Activated CD4-positive, alpha-beta T cell treated with anti-CD3 and anti-CD28 coated beads, Interleukin-2, amount 50 U/mL, for 4 hours (primary cell): ENCODE measurements around the gene MAML3.

Experiments used
- DNase-seq, 2 experiments: peaks; one replicate each; pipeline ENCODE4 v3.0.0-alpha.2; 2020

The MAML3 gene

DNA sequence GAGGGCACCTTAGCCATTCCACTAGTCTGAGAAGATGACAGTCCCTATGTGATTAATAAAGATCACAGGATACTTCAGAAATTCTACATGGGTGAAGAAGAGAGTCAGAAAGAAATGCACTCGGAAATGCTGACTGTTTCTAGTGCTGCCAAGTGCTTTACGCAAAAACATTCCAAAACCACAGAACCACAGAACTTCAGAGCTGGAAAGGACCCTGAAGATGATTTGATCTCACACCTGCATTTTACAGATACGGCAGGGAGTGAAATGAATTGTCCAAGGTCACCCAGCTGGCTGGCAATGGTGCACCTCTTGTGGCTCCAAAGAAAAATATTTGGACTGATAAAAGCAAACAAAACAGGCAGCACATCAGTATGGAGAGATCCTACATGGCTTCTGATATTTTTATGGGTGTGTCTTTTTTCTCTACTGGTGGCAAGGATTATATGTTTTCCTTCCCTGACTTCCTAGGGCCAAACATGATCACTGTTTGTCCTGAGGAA is 115.9 kb downstream of the MAML3 start:
- DNase-seq = no peak

DNA sequence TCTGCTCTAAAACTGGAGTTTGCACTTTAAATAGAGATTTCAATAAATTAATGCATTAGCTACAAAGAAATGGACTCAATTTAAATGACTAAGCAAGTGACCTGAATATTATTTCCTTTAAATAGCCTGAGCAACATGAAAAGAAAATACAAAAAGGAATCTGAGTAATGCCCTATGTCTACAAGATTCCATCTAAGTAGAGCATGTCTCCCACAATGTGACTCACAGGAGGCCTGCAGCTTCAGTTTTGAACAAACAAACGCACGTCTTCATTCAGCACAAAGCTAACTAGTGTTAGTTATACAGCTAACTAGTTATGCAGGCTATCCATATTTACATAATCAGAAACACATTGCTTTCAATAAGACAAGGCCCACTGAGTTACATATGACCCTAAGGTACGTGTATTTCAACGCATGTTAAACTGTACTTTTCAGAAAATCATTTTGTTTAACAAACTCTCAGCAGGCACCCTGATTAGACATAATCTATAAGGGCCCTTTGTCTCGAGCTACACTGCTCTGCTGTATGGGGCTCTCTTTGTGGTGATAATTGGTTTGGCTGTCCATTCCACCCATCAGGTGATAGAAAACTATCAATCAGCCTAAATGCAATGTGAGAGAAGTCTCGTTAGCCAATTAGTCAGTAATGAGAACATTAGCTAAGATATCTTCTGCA is 116.5 kb downstream of the MAML3 start:
- no peak for DNase-seq

DNA sequence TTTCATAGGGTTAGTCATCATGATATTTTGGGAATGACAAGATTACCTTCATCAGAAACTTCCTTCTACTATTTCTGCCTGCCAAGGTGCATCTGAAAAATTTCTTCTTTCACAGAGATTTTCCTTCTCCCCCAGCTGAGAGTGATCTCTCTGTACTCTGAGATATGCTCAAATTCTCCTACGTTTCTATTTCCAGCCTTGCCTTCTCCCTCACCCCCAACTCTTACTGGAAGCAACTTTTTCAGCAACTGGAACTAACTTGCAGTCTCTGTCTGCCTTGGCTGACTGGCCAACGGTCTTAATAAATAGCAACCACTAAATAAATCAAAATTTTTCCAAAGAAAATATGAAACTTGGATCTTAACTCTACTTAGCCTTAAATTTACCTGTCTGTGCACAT is 122.3 kb downstream of the MAML3 start:
- no peak for DNase-seq

DNA sequence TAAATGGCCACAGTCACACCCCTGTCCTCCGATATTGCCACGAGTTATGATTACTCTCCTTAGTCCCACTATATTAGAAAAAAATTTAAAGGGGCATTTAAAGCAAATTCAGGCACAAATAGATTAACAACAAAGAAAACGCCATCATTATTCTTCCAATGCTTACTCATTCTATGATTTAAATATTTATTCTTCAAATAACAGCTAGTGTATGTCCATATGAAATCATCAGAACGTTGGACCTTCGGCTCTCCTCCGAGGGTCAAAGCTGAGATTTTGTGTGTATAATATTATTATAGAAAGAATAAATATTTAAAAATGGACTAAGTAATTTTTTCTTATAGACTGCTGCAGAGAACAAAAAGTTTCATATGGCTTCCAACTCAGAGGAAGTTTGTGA is 122.9 kb downstream of the MAML3 start:
- no peak for DNase-seq

DNA sequence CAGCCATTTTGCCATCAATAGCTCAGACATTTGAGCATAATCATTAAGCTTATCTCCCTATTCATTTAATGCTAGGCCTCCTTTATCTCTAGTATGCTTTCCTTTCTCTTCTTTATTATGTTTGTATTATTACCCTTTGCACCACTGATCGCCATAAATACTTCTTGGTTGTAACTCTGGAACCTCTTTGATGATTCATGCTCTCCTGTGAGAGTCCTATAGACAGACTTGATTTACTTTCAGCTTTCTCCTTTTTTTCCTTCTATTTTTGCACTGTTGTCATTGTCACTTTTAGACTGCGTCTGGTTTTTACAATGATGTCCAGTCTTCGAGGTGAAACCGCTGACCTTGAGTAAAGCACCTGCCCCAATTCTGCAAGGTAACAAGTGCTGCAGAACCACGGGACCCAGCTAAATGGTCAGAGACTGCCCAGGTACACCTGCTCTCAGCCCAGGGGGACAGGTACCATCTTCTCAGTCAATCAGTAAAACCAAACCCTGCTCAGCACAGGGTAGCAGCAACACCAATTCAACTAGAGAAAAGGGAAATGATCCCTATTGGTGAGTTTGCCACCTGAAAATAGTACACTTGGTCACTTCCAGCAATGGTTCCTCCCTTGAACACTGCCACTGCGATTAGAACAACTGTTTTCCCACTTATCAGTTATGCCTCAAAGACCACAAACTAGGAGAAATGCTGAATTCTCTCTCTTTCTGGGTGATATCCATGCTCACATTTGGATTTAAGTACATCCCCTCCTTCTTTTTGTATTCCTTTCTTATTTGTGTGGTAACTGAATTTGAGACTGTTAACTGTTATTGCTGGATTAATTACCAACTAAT is 125.1 kb downstream of the MAML3 start:
- no peak for DNase-seq

DNA sequence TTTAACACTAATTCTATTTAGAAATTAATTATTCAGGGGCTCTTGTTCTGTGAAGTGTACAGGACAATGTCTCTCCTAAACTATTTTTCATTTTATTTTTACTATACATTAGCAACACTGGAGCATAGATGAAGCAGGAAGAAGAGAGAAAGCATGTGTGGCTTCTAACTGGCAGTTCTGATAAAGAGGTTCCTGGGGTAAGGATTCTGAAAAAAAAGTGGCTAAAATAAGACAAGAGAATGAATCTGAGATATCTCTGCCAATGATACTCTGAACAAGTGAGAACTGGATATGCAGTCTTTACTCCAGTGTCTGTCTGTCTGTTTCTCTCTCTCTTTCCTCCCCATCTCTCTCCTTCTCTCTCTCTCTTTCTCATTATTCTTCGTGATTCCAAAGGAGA is 125.9 kb downstream of the MAML3 start:
- DNase-seq = no peak

DNA sequence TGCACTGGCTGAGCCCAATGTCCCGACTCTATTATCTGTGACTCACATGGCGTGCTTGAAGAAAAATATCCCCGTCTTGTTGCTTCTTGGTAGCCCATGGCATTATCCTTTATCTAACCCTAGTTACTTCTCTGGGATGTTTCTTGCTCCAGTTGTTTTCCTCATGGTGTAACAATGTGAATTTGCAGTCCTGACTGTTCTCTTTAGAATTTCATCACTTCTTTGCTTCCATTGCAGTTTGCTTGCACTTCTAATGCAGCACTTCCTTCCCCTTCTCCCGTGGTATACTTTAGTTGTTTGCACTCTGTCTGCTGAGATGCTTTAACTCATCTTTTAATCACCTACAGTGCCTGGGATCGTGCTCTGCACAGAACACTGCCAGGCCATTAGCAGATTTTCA is 126.9 kb downstream of the MAML3 start:
- DNase-seq = no peak

DNA sequence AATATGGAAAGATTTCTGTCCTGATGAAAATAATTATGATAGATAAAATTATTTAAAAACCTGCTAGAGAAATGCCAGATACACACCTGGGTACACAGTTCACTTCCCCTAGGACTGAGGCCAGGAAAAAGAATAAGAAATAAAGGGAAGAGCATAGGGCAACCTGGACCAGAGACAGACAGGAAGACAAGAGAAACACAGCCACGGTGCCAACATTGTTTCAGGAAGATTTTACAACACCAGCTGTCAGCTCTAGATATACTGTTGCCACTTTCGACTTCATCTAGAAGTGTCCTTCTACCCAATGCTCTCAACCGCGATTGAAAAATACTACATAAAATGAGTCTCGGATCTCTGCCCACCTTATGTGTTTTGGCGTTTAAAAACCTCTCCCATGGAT is 128.5 kb downstream of the MAML3 start:
- DNase-seq = no peak

DNA sequence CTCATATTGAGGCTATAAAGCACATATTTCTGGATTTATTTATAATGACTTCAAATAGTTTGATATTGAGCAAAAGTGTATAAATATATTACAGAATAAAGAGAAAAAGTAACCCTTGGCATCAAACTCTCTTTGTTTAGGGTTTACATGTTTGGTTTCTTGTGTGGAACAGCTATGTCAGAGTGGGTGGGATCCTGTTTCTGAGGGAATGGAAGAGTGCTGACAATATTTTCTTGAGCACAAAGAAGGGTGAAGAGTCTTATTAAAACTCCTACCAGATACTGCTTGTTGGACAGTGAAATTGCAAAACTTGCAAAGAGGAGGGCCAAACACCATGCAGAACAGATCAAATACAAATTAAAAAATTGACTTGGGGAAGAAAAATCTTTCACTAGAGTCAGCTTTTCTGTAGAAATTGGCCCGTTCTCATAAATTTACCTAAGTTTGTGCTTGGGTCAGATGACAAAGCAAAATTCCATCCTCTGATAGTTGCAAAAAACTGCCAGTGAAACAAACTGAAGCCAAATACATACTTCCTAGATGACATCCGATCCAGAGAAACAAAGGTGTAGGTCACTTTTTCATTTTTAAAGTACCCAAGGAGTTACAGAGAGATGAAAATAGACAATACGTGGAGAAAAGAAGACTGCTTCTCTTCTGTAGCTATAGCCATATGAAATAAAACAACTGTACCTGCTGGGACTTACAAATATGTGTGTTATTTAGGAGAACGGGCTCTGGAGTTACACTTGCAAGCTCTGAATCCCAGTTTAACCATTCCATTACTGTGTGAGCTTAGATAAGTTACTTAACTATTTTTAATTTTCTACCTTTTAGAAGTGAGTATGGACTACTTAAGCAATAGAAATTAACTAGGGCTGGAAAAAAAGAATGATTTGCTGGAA is 133.3 kb downstream of the MAML3 start:
- no peak for DNase-seq

DNA sequence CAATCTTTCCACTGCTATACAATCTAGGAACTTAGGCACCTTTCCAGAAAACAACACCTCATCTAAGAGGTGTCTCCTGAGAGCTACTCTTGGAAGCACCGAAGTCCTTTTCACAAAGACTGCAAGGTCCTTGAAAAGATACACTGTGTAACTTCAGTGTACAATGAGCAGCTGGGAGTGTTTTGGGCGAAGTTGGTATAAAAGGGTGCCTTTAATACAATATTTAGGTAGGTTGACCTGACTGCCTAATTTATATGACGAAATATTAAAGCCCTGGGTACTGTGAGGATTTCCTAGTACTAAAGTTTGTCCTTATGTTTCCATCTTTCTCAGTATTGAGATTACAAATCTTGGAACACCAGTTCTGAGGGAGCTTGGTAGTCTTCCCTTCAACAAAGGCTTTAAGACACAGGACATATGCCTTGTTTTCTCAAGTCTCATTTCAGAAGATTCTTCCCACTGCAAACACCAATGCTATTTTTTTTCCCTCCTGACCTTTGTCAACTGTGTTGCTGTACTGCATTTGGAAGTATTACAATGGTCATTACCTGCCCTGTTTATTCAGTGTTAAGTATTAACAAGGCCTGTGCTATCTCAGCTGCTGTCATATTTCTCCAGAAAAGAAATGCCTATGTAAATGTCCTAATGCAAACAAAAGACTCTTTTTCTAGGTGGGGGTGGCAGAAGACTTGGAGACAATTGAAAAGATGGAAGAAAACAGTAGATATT is 134.2 kb downstream of the MAML3 start:
- DNase-seq = no peak

DNA sequence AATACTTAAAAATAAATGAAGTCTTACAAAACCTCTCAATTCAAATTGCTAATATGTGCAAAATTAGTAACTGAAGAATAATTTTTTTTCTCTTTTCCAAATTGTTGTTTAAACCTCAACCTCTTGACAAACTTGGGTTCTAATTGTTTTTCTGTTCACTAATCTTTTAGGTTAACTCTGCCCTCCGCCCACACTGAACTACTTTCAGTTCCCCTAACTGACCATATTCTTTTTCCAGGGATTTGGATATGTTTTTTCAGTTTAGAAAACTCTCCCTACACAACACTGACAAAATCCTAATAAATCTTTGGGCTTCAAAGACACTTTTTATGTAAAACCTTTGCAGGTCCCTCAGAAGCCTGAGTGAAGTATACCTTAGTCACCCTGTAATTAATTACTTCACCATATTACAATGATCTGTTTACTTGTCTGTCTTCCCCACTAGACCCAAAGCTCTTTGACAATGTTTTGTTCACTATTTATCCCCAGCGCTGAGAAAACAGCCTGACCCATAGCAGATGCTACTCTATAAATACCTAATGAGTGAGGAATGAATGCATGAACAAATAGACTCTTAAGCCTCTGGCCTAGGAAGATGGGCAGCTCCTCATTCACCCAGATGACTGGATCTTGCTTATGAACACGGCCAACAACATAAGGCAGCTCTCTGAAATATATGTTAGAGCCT is 134.9 kb downstream of the MAML3 start:
- DNase-seq = no peak

DNA sequence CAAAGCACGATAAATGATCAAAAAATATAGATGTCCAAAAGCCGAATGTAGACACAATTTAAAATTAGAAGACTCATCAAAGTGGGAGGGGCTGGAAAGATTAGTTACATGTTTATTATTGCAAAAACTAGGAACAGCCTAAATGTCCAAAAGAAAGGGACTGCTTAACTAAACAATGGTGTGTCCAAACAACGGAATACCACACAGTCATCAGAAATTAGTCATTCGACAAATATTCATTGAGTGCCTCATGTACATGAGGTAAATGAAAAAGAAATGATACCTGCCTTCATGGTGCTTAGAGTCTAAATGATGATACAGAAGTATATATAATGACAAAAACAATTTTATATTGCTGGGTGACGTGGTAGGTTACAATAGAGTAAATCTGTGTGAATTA is 139.7 kb downstream of the MAML3 start:
- DNase-seq = no peak

DNA sequence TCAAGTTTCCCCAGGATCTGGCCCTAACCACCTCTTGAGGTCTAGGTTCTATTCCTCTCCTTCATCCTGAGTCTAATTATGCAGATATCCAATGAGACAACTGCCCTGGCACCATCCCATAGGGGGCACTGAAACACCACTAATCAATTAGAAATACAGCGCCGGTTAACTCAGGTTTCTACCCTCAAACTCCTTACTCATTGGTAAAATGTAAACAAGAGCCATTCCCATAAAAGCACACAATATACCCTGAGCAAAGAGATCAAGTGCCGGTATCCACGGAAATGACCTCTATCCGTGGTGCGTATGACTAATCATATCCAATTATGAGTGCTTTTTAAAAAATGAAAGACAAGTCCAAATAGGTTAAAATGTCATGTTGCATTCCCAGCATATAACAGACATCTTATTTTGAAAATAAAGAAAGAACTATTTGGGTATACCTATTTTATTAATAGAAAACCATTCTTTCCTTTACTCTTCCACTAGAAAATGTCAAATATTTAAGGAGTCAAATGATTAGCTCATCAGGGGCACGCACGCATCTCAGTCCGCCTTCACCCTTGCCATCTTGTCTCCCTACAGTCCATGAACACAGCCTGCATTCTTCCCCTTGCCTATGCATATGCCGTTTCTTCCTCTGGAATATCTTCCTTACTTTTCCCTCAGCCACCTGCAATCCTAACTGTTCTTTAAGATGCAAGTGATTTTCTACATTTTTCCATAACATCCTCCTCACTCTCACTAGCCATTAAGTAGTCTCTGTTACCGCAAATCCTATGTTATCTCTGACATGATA is 141.1 kb downstream of the MAML3 start:
- DNase-seq = peak; percentile 51 to 54

DNA sequence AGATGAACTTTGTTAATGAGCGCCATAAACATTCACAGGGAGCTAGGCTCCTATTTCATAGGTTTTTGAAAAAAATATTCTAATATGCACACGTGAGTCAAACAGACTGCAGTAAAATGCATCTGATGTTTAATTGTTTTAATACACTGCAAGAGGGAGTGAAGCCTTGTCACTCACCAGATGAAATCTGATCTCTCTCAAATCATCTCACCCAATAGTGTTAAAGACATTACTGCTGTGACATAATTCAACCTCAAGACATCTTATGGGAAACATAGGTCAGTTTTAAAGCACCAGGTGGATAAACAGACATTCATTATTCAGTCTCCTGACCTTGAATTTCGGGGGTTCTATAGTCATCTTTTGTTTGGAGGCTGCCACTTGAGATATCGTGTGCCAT is 148.3 kb downstream of the MAML3 start:
- DNase-seq = no peak

DNA sequence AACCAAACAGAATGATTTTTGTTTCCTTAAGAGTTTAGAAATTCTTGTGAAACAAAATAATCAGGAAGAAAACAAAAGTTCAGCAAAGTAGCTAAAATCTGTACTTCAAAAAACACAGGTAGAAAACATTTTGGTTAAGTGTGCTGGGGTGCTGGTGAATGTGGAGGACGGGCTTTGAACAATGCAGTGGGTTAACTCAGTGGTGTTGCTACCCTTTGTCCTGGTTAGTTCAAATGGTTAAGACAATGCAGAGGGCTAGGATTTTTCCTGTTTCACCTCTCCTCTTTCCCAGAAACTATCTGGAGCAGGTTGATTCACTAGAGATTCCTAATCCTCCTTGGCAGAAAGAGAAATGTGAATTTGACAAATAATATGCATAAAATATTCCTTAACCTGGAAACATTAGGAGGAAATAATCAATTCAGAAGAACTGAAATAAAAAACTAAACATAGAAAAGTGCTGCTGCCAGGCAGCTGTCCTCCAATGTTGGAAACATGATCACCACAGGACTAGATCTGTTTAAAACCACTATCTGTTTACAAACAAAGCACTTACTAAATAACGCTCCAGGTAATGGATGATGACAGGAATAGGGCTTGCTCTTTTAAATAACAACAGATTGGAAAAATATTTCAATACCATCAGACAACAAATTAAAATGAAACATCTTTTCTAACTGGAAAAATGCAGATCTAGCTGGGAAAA is 148.9 kb downstream of the MAML3 start:
- DNase-seq = no peak

DNA sequence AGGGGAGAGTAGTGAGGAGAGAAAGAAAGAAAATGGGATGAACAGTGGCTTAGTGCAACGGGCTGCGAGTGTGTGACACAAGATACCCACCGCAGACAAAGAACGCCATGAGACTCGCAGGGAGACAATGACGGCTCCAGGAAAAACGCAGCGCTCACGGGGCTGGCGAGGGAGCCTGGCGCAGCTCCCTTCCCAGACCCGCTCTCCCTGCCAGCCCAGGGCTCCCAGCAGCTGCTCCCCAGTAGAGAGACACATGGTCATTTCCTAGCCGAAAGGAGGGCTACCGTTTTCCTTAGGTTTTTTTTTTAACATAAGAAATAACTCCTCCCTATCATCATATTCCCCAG is 149.5 kb downstream of the MAML3 start:
- no peak for DNase-seq

DNA sequence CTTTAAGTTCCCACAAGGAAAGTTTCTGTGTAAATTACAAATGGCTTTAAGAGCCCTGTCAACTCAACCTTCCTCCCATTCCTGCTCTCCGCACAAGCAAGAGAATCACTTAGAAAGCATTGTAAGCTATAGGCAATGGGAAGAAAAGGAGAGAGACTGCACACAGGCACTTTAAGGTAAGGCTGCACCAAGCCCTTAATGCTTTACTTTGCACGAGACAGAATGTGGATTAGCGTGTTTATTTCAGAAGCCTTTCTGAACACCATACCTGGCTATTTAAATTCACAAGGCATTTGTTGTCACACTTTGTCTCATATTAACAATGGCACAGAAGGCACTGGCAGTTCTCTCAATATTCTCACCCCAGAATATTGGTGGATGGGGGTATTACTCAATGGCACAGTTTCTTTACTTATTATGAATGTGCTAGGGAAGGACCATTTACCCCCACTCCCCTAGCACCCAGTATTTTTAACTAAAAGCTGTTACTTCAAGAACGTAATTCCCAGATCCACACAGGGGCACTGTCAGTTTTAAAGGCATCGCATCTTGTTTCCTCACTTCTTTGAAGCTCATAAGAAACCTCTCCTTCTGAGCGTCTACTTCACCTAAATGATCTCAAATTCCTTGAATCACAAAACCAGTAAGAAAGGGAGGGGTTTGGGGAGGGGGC is 150.0 kb downstream of the MAML3 start:
- no peak for DNase-seq

DNA sequence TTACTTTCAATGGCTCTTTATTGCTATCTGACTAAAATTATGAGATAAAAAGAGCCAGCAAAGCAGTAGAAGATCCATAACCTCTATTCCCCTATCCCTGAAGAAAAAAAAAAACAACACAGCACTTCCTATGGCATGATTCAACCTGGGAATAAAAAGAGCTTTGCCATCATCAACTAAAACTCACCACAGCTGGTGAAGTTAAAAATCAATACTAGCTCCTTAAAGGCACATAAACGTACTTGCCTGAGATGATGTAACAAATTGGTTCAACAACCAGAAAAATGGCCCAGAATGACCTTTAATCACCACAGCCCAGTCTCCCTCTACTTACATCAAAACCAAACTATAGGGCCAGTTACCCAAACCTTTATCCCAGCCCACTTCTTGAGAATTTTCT is 153.8 kb downstream of the MAML3 start:
- no peak for DNase-seq

DNA sequence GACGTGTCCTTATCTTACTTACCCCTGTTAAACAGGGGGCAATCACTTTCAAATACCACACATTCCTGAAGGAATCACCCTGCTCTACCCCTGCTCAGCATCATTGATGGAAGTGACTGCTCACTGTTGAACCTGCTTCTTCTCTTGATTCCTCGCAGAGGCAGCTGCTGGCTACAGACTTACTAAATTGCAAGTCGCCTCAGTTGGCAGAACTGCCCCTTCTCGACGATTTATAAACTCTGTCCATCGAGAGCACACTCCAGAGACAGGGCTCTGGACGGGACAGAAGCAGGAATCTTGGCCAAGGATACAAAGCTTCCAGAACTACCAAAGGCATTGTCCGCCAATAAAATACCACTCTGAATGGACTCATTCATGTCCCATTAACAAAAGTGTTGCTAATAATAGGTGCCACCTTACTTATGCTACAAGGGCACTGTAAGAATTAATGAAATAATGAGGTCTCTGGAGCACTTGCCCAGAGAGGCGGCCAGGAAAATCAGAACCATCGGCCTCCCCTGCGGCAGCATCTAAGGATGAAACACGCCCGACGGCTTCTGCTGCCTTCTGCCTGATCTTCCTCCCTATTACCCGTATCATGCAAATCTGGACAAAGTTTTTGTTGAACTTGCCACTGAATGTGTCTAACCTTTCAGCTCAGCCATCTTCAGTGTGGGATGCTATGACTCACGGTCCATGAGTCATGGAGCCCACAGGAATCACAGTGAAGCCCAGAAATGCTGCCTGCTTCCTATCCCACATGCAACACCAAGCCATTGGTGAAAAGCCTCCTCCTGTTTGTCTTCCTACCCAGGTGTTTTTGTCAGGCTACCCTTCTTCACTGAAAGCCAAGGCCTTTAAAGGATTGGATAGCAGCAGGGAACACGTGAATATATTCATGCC is 164.9 kb downstream of the MAML3 start:
- DNase-seq = peak; percentile 35 to 42
